GM21529 (cell line): ENCODE results near the gene TGFBR1.

Source experiments
- ATAC-seq: cut with Tn5 transposase; IDR thresholded peaks from one replicate; pipeline ENCODE4 v1.9.1; 2021; ENCODE audit not compliant: unreplicated experiment

Gene TGFBR1

DNA sequence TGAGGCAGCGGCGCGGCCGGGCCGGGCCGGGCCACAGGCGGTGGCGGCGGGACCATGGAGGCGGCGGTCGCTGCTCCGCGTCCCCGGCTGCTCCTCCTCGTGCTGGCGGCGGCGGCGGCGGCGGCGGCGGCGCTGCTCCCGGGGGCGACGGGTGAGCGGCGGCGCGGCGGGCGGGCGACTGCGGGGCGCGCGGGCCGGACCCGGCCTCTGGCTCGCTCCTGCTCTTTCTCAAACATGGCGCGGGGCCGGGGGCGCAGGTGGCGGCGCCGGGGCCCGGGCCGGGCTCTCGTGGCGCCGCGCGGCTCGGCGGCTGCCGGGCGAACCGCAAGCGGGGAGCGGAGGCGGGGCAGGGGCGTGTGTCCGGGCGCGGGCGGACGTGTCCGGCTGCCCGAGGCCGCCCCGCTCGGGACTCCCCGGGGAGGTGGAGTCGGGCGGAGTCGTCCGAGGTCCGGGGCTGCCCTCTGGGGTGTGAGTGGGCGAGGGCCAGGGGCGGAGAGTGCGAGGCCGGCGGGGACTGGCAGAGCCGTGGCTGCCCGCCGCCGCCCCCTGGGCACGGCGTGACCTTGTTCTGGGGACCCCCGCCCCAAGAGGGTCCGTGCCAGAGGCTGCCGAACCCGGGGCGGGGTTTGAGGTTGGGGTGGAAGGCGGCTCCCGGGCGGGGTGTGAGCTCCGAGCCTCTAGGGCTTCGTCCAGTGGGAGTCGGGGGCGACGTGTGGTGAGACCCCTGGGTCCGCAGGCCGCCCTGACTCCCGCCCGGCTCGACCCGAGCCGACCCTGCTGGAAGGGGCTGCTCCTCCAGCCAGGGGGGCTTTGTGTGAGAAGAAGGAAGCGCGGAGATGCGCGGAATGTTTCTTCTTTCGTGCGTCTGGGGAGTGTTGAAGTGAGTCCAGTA is 485 bp downstream of the TGFBR1 start:
- peak; percentile 60 for ATAC-seq

DNA sequence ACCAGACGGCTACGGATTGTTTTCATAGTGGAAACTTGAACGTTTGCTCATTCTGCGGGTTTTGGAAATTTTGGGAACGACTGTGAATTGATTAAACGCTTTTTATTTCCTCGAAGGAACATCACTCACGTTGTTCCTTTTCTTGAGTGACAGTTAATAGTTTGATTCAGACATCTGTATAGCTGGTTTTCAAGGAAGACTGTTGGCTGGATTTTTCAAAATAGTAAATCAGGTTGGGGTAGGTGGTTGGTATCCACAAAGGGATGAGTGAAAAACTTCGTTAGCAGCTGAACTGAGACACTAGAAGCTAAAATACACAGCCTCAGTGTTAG is 1.1 kb downstream of the TGFBR1 start:
- no peak for ATAC-seq

DNA sequence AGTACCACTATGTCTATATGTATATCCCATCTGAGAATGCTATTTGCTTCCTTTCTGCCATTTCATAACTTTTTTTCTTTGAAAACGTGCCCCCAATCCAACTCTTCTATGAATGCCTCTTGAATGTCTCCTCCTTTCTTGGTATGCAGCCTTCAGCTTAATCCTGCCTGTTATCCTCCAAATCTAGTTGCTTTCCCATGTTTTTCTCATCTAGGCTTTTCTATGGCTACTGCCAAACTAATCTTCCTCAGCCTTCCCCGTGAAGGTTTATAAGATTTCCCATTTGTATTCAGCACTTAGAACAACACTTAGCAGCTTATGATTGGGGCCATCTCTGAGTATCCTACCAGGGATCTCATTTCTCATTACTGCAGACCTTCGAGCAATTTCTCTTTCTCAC is 2.5 kb downstream of the TGFBR1 start:
- ATAC-seq = no peak

DNA sequence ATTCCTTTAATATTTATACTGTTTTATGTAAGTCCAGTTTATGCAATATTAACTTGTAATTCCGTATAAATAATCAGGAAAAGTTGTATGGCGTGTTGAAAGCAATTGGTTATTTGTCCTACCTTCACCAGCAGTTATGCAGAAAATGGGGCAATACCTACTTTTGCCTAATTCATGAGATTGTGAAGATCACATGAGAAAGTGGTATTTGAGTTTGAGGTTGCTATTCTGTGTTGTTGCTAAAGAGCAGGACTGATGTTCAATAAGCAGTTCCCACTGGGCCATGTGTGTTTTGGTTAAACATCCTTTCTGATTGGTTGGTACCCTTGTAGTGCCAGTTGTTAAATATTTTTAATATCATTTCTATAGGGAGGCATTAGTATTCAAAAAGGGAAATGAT is 3.2 kb downstream of the TGFBR1 start:
- ATAC-seq = no peak

DNA sequence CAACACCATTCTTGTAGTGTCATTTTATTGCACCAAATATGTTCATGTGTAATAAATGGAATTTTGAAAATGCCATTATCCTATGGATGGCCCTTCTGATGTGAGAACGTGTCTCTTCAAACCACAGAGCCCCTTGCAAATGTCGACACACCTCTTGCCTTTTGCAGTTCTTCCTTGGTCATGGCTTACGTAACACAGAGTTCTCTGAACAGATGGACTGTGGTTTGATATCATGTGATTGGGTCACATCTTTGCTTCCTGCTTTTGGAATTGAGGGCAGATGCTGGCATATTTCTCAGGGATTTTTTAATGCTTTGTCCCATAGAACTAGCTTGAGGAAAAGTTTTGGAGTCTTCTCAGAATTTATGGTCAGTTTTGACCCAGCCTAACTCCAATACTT is 4.6 kb downstream of the TGFBR1 start:
- no peak for ATAC-seq

DNA sequence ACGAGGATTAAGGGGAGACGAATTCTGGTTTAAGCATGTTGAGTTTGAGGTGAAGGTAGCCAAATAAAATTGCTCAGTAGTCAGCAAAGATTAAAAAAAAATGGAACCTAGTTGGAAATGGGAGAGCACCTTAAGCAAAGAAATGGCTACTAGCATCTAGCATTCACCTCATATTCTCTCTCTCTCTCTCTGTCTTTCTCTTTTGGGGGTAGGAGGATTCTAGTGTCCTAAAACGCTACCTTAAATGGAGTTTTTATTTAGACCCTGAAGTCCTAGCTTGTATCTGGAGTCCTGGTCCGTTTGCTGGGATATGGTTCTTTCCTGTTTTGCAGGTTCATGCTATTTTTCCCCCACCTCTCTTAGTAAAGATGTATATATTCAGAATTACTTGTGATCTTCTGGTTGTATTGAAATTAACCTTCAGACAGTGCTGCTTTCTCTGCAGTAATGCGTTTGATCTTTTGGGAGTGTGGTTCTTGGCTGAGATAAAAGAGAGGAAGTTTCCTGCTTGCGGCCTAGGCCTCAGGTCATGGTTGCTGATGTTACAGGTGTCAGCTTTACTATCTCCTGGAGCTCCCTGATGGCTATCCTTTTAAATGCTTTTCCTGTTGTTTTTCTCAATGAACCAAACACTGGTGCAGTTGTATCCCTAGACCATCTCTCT is 8.0 kb downstream of the TGFBR1 start:
- ATAC-seq = no peak

DNA sequence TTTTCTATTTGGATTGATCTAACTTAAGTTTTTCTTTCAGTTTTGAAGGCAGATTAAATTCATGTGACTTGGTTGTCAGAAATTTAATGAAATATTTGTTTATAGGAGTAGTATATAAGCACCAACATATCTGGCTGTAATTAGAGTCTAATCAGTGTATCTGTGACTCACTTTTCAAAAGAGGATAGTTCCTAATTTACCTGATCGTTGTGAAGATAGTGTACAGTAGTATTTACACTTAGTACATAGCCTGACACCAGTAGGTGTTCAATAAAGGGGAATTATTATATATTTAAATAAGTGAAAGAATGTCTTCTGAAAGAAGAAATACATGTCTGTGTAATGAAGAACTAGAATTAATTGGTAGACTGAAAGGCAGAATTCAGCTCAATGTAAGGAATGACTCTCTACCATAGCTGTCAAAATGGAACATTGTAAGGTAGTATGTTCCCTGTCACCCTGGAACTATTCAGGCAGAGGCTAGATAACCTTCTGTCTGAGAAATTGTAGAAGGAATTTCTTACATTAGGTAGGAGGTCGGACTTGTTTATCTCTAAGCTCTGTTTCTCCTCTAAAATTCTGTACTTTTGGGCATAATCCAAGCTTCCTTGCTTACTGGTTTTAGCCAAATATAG is 8.6 kb downstream of the TGFBR1 start:
- ATAC-seq = no peak

DNA sequence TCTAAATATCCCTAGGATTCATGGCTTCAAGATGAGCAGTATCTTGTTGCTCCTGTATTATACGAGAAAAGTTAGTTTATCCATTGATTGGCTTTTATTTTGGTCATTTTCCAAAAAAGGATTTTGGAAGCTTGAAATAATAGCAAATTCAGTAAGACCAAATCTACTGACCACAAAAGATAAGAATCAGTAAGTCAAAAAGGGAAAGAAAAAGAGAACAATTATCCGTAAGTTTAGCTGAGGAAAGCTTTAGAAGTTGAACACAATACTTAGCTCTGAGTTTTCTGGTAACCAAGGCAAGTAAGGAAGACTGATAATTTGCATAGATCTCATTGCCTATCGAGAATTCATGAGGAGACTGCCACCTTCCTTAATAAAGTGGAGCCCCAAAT is 9.1 kb downstream of the TGFBR1 start:
- ATAC-seq = no peak

DNA sequence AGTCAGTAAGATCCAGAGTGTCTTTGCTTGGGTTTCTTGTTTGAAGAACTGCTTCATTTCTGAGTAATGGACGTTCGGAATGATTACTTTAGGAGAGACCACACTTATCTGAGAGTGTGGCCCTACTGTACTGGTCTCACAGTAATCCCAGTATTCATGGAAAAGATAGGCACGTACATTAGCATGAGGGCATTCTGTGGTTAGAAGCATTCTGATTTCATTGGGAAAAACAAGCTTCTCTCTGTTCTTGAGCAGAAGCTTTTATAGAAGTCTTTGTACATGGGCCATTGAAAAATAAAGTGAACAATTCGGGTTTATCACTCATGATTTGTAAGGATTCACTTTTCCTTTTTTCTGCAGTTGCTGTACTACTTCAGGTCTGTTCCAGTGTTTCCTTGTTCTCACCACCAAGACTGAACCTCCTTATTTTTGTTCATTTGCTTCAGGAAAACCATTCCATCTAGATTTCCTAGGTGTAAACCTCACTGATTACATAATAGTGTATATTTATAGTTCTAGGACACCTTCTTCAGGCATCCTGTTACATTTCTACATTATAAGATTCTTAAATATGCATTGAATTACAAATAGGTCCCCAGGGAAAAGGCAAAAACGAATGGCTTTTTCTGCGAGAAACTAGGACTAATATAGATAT is 10.1 kb downstream of the TGFBR1 start:
- no peak for ATAC-seq

DNA sequence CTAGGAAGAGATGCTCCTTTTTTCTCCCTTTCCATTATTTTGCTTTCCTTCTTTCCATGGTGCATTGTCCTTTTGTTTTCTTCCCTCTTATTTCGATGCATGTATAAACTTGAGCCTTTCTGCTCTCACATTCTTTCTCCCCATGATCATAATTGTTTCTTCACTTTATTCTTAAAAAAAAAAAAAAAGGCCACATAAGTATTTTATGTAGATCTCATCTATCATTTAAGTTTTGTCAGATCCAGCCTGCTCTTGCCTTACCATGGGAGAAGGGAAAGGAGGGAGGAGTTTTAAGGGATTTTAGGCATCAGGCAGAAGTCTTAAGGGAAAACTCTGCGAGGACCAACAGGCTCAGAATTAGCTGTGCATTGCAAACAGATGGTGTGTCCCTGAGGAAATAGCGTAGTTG is 11.1 kb downstream of the TGFBR1 start:
- no peak for ATAC-seq

DNA sequence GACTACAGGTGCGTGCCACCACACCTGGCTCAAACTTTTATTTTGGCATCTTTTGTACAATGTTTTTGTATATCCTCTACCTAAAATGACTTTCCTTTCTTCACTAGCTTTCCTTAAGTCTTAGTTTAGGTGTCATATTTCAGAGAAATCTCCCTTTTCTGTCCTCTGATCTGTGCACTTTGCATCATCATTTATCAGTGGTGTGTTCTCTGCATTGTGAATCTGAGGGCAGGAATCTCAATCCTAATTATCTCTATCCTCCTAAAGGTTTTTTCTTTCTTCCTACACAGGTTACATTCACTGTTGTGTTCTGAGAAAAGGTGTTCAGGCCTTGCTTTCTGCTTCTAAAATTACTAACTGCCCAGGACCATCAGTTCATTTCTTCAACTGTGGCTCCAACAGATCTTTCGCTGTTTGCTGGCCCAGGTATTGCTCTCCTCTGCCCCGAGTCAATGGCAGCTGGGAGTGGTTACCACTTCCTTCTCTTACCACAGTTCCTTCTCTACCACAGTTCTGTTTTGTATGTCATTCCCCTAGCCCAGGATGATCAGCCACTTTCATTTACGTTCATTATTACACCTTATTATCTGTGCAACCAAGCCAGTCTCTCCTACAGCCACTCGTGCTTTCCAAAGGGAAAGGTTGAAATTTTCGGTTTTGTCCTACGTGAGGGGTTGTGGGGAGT is 14.0 kb downstream of the TGFBR1 start:
- ATAC-seq = peak; percentile 99

DNA sequence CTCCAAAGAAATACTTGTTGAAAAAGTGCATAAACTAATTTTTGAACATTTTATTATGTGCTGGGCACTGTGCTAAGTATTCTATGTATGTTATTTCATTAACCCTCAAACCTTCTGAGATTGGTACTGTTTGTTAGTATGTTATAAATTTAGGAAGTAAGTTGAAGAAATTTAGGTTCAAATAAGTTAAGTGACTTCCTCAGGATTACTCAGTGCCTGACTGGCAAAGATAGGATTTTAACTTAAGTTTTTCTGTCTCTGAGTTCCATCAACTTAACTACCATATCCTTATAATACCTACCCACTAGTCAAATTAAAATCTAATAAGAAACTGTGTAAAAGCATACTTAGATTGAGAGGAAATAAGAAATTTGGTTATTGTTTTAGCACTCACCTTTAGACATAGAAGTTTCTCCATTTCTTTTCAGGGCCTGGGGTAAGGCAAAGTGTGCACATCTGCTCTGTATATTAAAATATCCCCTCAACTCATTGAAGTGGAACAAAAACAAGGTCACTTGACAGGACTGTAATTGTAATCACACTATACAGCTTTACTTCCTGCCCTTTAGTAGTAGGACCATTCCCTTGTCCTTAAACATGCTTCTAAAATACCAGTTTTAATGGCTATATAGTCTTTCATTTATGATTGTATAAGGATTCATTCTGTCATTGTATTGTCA is 15.2 kb downstream of the TGFBR1 start:
- no peak for ATAC-seq

DNA sequence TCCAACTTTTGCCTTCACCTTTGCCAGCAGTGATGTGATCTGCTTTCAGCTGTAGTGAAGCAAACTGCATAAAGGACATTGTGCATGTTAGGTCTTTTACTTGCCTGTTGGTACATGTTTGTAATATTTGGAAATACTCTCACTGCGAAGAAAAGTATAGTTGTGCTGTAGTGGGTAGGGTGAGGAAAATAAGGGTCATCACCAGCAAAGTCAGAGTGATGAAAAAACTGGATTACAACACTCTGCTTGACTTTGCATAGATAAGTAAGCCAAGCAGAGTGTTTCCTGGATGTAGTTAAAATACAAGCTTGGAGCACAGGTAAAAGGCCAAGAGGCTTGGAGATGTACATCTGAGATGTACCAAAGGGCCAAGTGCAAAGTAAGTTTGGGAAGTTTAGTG is 16.7 kb downstream of the TGFBR1 start:
- ATAC-seq = no peak

DNA sequence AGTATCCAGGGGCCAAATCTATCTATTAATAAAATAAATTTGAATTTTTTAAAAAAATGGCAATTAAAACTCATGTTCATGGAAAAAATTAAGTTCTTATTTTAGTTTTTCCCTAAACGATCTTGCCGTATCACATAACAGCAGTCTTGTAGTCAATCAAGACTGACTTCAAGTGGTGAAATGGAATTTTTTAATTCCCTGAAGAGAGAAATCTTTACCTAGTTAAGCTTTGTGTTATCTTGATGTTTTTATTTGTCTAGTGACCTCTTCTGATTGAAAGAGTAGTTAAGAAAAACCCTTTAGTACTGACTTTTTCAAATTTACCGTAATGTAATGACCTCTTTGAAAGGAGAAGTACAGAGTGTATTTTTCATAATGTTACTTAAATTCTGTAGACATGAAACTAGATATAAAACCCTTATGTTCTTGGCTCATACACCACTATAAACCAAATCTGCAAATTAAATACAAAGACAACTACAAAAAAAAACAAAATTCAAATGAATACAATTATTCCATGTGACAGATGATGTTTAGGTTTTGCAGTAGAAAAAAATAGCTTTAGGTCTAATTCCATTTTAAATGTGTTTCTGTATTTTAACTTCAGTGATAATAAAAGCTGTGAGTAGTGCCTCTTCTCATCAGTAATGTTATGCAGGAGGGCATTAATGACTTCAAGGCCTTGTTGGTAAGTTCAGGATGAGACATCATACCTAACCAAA is 19.8 kb downstream of the TGFBR1 start:
- no peak for ATAC-seq

DNA sequence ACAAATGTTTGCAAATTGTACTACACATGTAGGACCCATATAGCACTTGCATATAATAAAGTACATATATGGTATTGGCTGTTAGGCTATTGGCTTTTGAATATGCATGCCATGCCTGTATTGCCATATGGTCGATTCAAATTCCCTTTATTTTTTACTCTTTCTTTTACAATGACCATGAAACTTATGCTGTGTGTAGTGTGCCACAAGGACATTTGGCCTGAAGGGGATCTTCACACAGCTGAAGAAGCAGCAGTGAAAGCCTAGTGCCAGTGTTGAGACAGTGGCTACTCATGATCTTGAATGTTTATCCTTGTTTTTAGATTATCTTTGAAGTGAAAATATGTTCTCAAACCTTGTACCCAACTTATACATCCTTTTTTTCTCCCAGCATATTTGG is 20.5 kb downstream of the TGFBR1 start:
- ATAC-seq = no peak

DNA sequence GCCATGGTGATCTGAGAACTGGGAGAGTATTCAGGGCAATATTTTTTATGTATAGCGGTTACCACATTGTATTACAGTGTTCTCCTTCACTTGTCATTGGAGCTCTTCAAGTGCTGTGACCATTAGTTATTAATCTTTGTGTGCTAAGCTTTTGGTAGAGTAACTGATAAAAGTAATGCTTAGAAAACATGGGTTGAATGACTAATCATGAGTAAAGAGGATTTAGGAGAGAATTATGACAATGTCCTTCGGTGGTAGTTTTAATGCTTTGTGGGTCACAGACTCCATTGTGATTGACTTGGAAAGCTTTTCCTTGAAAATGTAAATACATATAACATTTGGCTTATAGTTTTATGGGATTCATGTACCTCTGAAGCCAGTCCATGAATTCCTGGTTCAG is 21.4 kb downstream of the TGFBR1 start:
- ATAC-seq = no peak

DNA sequence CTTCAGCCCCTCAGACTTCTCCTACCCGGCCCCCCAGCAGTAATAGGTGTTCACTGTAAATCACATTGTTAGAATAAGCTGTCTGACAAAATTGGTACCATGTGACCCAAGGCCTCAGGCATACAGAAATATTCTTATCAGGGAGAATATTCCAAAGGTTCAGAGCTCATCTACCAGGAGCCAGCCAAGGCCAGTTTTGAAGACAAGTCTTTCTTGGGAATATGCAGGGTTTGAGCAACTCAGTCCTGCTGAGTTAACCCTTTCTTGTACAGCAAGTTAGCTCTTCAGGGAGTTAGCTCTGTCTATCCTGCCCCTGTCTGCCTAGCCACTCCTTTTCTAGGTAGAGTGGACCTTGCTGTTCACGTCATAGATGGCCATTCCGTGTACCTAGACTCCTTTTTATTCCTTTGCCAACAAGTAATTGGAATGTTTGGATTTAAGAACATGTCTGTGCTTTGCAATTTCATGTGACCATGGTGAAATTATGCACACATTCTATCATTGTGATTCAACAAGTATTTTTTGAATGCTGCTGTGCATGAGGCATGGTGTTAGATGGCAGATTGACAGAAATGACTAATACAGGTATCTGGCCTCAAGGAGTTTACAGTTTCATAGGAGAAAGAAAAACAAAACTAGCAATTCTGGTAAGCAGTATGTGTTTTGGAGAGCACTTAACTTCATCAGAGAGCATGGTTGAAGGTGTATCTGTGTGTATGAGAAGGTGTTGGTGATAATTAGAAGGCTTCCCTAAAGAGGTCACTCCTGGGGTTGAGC is 22.6 kb downstream of the TGFBR1 start:
- peak; percentile 40 for ATAC-seq

DNA sequence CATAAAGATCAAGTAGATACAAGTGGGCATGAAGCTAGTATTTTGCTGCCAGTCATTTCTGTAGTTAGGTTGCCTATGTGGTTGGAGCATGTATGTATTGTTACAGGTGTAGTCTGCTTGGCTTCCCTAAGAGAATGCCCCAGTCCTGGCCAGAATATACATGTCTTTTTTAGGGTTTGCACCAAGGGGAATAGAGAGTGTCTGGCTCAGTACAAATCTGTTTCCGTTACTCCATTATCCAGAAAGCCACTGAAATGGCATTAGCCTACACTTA is 23.2 kb downstream of the TGFBR1 start:
- ATAC-seq = peak; percentile 36

DNA sequence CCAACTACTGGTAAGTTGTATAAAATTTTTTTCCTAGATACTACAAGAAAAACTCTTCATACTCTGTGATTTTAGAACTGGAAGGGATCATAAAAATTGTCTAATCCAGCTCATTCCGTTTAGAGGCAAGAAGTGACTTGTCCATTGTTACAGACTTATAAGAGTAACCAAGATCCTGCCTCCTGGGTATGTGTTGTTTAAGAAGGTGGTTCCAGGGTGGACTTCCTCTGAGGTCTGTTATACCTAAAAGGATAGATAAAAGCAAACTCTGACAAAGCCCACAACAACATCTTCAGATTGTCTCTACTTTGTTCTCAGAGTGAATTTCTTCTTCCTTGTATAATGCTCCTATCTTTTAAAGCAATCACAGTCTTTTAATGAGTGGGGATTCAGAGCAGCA is 24.2 kb downstream of the TGFBR1 start:
- ATAC-seq = no peak
